NCI-H82 treated with DMSO at 0.1 percent for 48 hours (cell line): ENCODE results near the gene WWP2.
A peak's percentile ranks its signal among the peaks of the same experiment; 100 is the strongest.

ENCODE experiments used
- DNase-seq: peaks from one replicate; lab custom pipeline; 2025; ENCODE audit not compliant: unreplicated experiment; lab: John Stamatoyannopoulos, UW

The WWP2 gene

DNA sequence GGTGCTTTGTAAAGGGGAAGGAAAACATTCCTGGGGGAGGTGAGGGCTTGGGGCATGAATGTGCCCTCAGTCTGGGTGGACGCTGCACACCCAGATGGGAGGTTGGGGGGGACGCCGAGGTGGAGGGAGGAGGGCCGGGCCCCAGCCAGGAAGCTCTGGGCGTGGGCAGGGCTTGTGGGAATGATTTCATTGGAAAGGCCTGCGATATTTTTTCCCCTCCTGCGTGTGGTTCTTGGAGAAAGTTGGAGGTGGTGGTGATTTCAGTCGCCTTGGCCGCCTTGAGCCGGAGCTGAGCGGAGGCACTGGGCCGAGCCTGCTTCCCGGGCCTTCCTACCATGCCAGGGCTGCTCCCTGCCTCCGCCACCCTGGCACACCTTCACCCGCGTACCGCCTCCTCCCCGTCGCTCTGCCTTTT, 162.7 kb downstream of the WWP2 start:
- DNase-seq: no peak

DNA sequence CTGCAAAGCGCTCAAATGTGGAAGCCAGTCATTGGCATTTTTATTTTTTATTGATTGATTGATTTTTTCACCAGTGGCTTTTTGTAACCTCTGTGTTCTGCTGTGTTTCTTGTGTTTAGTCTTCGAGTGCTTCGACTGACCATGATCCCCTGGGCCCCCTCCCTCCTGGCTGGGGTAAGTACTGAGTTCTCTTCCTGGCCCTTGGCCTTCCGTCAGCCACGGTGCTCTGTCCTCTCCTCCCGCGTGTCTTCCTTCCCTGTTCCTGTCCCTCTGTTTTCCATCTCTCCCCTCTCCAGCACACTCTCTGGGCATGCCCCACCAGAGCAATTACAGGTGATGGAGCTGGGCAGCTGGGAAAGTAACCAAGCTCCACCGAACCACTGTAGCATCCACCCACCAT, 163.2 kb downstream of the WWP2 start:
- DNase-seq: no peak

DNA sequence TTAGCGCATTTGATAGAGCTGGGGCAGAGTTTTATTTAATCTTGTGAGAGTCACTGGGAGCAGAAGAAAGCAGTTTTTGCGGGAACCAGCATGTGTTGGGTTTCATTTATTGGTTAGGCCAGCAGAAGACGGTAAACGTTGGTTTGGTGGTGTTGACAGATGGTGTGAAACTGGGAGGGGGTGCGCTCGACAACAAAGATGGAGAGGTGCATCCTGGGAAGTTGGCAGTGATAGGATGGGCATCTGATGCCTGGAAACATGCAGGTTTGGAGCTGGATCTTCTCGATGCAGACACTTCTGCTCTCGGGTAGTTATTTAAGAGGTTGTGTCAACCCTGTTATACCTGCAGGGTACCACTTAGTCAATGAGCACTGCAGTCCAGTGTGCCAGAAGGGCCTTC, 164.1 kb downstream of the WWP2 start:
- no peak for DNase-seq

DNA sequence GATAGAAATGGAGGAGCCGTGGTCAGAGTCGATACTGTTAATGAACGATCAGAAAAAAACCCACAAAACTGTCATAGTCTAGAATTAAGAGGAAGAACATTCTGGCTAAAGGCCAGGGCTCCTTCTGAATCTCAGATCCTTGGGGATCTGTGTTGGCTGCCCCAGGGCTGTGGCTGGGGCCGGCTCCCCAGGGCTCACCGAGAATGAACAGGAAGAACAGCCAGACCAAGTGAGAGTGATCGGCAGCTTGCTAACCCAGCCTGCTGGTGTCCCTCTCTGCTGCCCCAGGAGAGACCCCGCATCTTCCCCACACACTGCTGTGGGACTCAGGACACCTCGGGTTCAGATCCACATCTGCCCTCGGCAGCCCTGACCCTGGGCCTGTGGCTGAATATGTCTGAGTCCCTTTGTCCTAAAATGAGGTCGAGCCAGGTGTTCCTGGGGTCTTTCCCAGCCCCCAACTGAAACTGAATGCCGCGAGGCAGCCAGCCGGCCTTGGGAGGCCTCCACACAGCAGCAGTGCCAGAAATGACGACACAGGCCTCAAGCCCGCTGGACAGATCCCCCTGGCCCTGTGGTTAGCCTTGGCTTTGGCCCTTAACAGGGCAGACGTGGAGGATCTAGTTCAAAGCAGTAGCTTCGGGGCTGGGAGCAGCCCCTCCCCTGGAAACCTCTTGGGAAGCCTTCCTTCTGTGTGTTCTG, 165.1 kb downstream of the WWP2 start:
- DNase-seq: no peak

DNA sequence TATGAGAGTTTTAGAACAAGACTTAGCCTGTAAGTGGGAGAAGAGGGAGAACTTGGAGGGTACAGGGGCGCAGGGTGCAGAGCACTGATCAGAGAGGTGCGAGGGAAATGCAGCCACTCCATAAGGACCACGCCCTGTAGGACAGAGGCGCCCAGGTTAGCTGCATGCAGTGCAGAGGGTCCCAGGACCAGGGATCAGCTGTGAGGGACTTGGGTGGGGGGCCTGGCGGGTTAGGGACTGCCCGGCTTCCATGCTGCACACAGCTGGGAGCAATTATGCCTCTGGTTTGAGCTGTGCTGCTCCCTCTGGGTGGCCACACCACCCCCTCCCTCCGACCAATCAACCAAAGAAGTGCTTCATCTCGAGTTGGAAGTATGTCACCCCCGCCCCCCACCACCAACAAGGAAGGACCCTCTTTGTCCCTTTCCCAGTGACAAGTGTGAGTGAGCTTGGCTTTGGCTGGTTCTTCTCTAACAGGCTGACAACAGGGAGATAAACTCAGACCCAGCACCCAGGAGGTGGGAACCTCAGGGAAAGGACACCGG, 166.8 kb downstream of the WWP2 start:
- DNase-seq: no peak

DNA sequence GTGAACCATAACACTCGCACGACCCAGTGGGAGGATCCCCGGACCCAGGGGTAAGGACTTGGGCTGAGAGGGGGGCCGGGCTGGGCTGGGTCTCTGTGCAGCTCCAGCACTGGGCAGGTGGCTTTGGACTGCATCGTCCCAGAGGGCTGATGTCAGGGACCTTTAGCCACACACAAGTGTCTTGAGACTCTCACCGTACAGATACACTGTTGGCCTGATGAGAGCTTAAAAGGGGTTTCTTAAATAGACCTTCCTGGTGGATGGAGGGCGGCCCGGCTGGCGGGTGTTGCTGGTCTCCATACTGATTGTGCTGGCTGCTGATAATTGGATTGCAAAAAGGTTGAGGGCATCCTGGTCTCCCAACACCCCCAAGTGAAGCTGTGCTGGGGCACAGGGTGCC, 167.3 kb downstream of the WWP2 start:
- DNase-seq: no peak

DNA sequence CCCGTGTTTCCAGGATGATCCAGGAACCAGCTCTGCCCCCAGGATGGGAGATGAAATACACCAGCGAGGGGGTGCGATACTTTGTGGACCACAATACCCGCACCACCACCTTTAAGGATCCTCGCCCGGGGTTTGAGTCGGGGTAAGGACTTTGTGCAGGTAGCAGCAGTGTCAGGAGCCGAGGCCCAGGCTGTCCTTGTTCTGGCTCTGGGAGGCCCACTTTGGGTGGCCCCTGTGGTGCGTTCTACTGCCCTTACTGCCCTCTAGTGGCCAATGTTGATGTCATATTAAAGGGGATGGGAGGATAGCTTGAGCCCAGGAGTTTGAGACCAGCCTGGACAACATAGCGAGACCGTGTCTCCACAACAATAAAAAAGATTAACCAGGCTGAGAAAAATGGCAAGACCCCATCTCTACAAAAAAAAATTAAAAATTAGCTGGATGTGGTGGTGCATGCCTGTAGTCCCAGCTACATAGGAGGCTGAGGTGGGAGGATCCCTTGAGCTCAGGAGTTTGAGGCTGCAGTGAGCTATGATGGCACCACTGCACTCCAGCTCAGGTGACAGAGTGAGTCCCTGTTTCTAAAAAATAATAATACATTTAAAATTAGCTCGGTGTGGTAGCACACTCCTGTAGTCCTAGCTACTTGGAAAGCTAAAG, 168.1 kb downstream of the WWP2 start:
- DNase-seq: peak; percentile 9

DNA sequence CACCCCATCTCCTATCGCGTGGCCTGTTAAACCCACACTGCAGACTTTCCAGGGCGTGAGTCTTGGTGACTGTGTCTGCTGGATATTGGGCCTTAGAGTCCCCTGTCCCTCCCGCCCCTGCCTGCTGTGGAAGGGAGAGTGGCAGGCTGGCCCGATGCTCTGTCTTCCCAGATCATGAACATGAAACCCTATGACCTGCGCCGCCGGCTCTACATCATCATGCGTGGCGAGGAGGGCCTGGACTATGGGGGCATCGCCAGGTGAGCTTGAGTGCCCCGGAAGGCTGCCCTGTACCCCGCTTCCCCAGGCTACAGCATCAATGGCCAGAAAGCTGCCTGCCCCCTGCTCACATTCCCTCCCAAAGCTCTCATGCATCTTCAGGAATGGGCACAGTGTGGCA, 169.5 kb downstream of the WWP2 start:
- DNase-seq: no peak

DNA sequence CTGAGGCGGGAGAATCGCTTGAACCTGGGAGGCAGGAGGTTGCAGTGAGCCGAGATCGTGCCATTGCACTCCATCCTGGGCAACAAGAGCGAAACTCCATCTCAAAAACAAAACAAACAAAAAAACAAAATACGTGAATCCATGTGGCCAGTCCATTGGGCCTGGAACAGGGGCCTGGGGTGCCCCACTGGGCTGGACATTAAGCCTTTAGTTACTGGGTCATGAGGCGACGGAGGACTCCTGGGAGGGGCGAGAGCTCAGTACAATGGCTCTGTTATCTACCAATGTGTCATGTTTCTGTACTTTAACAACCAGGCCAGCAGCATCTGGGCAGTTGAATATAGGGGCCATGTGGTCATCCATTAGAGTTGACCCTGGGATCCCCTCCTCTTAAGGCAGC, 170.1 kb downstream of the WWP2 start:
- no peak for DNase-seq

DNA sequence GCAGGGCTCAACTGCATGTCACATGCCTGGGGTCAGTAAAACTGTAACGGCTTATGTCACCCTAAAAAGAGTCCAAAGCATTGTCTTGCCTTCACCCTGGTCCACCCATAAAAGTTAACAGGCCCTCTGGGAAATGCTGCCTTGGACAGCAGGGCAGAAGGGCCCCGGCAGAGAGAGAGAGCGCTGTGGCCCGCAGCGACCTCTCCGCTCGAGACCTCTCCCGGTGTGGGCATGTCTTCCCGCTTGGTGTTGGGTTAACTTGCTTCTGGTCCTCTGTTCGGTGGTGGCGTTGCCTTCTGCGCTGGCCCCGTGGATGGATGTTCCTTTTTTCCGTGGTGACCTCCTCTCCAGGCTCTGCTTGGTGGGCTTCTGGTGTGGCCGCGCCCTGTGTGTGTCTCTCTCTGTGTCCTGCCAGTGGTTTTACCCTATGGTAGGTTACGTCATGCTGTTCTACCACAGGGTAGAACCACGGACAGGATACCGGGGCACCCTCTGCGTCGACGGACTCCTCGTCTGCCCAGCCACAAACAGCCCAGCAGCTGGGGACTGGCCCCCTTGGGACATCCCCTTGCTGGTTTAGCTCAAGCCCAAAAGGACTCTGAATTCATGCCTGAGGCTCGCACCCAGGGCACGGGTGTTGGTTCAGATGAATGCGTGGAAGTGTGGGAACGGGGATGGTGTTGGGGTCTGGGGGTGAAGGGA, 170.7 kb downstream of the WWP2 start:
- no peak for DNase-seq

DNA sequence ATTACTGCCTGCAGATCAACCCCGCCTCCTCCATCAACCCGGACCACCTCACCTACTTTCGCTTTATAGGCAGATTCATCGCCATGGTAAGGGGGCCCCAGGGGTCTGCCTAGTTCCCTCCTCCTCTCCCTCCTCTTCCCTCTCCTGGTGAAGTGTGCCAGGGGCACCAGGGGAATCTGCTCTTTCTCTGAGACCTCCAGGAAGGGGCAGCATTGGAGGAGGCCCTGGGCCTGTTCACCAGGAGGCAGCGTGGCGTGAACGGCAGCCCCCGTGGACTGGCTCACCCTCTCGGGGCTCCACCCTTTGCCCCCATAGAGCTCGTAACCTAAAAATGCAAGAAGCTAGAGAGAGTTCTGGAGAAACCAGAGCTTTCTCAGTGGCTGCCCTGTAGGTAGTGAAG, 171.9 kb downstream of the WWP2 start:
- DNase-seq: no peak

DNA sequence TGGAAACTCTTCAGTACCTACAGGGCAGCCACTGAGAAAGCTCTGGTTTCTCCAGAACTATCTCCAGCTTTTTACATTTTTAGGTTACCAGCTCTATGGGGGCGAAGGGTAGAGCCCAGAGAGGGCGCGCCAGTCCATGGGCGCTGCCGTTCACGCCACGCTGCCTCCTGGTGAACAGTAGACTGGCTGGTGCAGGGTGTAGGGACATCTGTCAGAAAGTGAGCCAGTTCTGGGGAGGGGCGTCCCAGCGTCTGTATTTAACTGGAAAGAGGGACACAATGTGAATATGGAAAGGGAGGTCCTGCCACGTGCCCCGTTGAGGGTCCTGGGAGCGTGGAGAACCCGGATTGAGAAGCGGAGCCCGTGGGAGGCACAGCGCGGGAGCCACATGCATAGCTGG, 172.6 kb downstream of the WWP2 start:
- no peak for DNase-seq

DNA sequence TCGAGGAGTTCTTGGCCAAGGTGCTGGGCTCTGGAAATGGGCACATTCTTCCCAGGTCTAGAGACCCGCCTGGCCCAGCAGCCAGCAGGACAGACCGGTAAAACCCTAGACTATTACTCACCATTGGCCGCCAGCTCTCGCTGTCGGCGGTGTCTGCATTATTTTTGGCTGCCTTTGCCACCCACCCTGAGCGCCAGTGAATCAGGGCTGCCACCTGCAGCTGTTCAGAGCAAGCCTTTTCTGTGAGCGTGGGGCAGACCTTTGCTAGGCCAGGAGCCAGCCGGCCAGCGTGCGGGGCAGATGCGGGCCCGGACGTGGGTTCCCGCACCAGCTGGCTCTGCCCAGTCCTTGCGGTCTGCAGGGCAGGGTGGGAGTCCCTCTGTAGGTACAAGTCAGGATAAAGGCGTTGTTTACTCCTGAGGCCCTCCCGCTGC, 173.2 kb downstream of the WWP2 start:
- no peak for DNase-seq

DNA sequence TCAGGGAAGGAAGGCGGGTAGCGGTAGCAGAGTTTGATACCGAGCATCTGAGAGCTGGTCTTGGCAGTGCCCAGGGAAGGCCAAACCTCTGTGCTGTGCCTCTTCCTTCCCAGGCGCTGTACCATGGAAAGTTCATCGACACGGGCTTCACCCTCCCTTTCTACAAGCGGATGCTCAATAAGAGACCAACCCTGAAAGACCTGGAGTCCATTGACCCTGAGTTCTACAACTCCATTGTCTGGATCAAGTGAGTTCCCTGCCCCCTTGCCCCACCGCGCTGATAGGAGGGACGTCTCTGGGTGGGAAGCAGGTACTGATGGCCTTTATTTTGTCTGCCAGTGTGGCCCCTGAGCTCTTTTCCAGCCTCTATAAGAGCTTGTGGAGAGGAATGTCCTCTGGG, 173.6 kb downstream of the WWP2 start:
- no peak for DNase-seq

DNA sequence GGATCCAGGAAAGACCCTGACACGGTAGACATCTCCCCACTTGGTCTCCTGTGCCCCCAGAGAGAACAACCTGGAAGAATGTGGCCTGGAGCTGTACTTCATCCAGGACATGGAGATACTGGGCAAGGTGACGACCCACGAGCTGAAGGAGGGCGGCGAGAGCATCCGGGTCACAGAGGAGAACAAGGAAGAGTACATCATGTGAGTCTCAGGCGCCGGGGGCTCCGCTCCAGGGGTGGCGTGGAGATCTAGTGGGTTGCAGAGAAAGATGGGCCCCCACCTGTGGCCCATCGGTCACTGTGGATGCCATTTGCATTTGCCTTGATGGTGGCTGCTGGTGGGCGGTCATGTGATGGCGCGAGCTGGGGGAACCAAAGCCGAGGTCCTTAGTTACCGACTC, 174.1 kb downstream of the WWP2 start:
- DNase-seq: no peak

DNA sequence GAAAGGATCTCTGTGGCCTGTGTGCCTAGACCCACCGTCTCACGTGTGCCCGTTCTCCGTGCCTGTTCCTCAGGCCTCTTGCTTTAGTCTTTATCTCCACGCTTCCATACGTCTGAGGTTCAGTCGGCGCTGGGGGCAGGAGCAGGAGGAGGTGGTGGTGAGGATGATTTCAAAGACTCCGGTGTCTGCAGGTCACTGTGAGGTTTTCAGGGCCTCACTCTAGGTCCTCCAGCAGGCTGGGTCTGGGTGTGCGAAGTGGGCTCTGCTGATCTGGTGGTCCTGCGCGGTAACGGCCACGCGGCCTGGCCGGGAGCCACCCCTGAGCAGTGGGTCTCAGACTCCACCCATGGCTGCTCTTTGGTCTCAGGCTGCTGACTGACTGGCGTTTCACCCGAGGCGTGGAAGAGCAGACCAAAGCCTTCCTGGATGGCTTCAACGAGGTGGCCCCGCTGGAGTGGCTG, 174.6 kb downstream of the WWP2 start:
- DNase-seq: no peak

DNA sequence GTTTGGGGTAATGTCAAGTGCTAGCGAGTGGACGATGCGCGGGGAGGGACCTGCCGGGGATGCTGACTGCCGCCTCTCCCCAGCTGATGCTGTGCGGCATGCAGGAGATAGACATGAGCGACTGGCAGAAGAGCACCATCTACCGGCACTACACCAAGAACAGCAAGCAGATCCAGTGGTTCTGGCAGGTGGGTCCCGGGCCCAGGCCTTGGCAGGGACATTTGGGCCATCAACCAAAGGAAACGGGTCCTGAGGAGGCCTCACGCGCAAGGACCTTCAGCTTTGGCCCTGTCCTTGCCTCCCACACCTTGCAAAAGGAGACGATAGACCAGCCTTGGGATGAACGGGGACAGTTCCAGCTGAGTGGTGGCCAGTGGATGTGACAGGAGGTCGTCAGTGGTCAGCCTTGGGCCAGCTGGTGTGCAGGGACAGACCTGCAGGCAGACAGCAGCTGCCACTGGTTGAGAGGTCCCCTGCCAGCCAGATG, 175.4 kb downstream of the WWP2 start:
- no peak for DNase-seq

DNA sequence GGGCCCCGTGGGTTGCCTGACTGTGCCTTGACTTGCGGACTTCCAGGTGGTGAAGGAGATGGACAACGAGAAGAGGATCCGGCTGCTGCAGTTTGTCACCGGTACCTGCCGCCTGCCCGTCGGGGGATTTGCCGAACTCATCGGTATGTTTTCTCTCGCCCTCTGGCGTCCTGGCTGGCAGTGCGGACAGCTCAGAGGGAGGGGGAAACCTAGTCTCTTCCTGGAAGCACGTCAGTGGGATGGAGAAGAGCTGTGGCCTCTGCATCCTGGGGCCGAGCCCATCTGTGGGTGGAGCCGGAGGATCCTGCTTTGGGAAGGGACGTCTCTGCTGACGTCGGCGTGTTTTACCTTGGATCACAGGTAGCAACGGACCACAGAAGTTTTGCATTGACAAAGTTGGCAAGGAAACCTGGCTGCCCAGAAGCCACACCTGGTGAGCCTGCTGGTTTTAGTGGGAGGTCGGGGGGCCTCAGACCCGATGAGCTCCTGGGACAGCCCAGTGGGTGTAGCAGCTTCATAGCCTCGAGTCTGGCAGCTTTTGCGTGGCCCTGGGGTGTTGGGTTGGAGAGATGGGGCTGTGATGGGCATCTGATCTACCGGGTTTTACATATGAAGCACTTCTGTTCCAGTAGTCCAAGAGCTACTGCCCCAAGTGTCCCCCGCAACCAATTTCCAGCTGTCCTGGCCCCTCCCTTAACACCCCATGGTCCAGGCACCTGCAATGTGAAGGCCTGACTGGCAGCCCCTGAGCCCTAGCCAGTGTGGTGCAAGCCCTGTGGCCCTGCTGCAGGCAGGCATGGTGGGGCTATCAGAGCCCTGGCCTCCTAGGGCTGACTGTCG, 177.1 kb downstream of the WWP2 start:
- DNase-seq: no peak

DNA sequence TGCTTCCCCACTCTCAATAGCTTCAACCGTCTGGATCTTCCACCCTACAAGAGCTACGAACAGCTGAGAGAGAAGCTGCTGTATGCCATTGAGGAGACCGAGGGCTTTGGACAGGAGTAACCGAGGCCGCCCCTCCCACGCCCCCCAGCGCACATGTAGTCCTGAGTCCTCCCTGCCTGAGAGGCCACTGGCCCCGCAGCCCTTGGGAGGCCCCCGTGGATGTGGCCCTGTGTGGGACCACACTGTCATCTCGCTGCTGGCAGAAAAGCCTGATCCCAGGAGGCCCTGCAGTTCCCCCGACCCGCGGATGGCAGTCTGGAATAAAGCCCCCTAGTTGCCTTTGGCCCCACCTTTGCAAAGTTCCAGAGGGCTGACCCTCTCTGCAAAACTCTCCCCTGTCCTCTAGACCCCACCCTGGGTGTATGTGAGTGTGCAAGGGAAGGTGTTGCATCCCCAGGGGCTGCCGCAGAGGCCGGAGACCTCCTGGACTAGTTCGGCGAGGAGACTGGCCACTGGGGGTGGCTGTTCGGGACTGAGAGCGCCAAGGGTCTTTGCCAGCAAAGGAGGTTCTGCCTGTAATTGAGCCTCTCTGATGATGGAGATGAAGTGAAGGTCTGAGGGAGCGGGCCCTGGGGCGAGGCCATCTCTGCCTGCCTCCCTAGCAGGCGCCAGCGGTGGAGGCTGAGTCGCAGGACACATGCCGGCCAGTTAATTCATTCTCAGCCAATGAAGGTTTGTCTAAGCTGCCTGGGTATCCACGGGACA, 177.9 kb downstream of the WWP2 start:
- no peak for DNase-seq

DNA sequence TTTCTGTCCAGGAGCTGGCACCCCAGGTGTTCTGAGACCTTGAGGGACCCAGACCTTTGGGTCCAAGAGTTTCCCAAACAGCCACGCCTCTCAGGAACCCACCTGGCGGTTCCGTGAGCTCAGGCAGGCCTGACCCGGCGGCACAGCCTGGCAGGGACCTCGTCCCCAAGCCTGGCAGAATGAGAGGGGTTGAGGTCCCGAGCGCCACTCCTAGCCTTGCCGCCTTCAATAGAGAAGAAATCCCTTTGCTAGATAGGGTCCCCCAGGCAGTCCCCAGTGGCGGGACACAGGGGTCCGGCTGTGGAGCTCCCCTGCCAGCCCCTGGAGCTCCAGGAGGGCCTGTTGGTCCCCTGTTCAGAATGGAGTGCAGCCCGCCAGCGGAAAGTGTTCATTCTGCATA, 178.5 kb downstream of the WWP2 start:
- DNase-seq: no peak
